ENCODE data around the gene RAB3C.

GRCh38 chr5:58628626-58629025, 45.8 kb downstream of the RAB3C start:
- TF ChIP-seq CTCF (conservative IDR thresholded peaks at IDR 0.05) (no peak), ZFX (IDR thresholded peaks at IDR 0.05) (no peak)
